ENCODE results near the gene ICA1L. TPM values are rescaled to one million over a fixed set of nuclear protein-coding genes. Genes with fewer than 3 reads are reported as not detected.
"Not testable (repeated sequence)": the region's sequence is repeated elsewhere in the genome, so short reads cannot be mapped to it uniquely, and the experiment has no call there.

ICA1L gene
- total RNA-seq, 1 donor from 2014 or later = 18.4 TPM

DNA sequence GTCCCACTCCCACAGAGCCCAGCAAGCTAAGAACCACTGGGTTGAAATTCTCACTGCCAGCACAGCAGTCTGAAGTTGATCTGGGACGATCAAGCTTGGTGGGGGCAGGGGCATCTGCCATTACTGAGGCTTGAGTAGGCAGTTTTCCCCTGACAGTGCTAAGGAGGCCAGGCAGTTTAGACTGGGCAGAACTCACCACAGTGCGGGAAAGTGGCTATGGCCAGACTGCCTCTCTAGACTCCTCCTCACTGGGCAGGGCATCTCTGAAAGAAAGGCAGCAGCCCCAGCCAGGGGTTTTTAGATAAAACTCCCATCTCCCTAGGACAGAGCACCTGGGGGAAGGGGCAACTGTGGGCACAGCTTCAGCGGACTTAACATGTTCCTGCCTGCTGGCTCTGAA lies 22.2 kb downstream of the ICA1L start:
- ATAC-seq; intact Hi-C loops (cut with DNase I); DNase-seq (ENCODE audit: low spot score): not testable (repeated sequence)

DNA sequence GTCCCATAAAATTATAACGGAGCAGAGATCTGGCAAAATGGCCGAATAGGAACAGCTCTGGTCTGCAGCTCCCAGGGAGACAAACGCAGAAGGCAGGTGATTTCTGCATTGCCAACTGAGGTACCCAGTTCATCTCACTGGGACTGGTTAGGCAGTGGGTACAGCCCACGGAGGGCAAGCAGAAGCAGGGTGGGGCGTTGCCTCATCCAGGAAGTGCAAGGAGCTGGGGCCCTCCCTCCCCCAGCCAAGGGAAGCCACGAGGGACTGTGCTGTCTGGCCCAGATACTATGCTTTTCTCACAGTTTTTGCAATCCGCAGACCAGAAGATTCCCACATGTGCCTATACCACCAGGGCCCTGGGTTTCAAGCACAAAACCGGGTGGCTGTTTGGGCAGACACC lies 22.8 kb downstream of the ICA1L start:
- ATAC-seq (no peak), DNase-seq (ENCODE audit: low spot score) (no peak)
- intact Hi-C loops (cut with DNase I) = no loop called here

DNA sequence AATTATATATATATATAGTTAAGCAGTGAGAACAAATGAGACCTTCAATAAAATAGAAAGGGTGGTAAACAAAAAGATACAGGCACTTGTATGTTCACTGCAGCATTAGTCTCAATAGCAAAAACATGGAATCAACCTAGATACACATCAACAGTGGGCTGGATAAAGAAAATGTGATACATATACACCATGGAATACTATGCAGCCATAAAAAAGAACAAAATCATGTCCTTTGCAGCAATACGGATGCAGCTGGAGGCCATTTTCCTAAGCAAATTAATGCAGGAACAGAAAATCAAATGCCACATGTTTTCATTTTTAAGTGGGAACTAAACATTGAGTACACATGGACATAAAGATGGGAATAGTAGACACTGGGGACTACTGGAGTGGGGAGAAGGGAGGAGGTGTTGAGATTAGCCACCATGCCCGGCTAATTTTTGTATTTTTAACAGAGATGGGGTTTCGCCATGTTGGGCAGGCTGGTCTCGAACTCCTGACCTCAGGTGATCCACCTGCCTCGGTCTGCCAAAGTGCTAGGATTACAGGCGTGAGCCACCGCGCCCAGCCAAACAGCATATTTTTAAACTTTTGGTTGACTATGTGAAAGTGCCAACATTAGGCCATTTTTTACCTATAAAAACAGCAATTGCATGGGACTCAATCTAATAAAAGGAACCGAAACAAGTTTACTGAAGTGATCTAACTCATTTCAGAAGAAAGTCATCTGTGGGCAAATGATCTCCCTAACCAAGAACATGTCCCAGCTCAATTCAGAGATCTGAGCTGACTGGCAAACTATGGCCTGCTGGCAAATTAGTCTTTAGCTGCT lies 23.7 kb downstream of the ICA1L start:
- DNase-seq (ENCODE audit: low spot score) (no peak), ATAC-seq (no peak)
- intact Hi-C loops (cut with DNase I) = no loop called here

DNA sequence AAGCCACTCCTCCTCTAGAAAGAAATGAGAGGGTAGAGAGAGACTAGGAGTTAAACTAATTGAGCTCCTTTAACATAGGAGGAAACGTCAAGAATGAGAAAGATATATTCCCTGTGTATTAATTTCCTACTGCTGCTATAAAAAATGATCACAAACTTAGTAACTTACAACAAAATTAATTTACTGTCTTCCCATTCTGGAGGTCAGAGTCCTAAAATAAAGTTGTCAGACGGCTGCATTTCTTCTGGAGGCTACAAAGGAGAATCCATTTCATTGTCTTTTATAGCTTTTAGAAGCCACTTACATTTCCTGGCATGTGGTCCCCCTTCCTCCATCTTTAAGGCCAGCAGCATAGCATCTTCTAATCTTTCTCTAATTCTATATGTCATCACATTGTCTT lies 26.9 kb downstream of the ICA1L start:
- ATAC-seq = no peak
- intact Hi-C loops (cut with DNase I) = no loop called here
- no peak for DNase-seq (ENCODE audit: low spot score)

DNA sequence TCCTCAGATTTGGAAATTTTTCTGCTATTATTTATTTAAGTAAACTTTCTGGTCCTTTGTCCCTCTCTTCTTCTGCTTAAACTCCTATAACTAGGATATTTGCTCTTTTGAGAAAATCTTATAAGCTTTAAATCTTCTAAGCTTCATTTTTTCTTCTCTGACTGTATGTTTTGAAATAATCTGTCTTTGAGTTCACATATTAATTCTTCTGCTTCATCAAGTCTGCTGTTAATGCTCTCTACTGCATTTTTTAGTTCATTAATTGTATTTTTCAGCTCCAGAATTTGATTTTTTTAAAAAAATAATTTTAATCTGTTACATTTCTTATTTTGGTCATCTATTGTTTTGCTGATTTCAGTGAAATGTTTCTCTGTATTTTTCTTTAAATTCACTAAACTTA lies 28.9 kb downstream of the ICA1L start:
- no peak for ATAC-seq
- intact Hi-C loops (cut with DNase I) = no loop called here

DNA sequence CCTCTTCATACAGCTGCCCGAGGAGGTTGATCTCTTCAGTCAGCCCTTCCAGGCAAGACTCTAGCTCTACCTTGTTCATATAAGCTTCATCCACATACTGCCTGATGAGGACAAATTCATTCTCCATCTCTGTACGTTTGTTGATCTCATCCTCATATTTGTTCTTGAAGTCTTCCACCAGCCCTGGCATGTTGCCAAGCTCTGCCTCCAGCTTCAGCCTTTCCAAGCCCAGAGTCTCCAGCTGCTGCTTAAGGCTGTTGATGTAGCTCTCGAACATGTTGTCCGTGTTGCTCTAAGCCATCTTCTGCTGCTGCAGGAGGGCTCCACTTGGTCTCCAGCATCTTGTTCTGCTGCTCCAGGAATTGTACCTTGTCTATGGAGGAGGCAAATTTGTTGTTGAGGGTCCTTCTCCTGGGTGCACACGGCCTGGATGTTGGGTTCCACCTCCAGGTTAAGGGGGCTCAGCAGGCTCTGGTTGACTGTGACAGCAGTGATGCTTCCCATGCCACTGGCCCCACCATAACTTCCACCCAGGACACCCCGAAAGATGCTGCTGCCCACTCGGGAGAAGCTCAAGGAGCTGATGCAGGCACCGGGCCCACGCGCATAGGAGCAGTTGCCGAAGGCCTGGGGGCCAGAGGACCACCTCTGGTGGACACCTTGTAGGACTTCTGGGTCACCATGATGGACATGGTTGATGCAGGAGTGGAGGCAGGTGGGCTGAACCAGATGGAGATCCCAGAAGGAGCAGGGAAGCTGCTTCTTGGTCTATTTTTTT lies 30.3 kb downstream of the ICA1L start:
- ATAC-seq = no peak
- no peak for DNase-seq (ENCODE audit: low spot score)
- intact Hi-C loops (cut with DNase I) = no loop called here

More for the DNA sequence above, 28.9 kb downstream of the ICA1L start:
- no peak for DNase-seq (ENCODE audit: low spot score)

DNA sequence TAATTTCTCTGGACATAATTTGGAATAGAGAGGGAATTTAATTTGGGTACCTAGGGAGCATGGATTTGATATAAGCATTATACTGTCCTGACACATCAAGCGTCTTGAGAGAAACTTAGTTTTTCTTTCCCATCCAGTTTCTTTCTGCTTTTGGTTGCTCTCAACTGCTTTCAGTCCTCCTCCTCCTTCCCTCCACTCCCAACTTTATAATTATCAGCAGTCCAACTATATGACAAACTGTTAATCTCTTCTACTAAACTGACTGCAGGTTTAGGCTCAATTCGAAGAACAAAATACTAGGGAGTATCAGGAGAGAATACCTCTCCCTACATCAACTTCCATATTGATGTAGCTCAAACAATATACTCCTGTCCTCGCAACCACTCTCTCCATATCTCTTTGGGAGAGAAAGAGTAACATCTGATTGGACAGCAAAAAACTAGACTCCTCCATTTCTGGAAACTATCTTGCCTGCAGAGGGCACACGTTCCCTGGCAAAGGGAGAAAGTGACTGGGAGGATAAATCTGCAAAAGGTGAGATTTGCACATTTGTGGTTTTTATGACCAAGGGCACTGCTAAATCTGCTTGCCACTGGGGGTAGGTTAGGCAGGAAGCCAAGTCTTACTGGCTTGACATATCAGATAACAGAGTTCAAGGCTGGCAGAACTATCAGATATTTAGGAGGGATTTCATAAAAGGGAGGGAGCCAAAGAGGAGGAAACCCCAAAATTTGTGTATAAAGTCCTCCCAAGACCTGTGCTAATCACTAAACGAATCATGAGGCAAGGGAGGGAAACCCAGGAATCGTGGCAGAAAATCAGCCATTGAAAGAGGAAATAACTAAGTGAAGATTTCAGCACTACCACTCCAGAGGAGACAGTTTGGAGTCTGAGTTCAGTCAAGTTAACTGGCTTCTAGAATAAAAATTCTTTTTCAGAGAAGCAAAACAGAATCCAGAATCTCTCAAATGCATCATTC lies 40.0 kb downstream of the ICA1L start:
- DNase-seq (ENCODE audit: low spot score) (no peak), ATAC-seq (peak; percentile 68)
- intact Hi-C loops (cut with DNase I) = no loop called here

DNA sequence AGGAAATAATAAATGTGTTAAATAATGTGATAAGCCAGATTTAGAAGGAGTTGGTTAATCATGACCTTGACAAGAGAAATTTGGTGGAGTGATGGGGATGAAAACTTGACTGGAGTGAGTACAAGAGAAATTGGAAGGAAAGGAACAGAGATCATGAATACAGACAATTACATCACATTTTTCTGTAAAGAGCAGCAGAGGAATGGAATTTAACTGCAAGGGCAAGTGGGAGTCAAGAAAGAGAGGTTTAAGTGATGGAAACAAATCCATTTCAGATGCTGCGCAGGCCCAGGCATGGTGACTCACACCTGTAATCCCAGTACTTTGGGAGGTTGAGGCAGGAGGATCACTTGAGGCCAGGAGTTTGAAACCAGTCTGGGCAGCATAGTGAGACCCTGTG lies 46.7 kb downstream of the ICA1L start:
- intact Hi-C loops (cut with DNase I) = no loop called here
- ATAC-seq = no peak
- DNase-seq (ENCODE audit: low spot score) = no peak

DNA sequence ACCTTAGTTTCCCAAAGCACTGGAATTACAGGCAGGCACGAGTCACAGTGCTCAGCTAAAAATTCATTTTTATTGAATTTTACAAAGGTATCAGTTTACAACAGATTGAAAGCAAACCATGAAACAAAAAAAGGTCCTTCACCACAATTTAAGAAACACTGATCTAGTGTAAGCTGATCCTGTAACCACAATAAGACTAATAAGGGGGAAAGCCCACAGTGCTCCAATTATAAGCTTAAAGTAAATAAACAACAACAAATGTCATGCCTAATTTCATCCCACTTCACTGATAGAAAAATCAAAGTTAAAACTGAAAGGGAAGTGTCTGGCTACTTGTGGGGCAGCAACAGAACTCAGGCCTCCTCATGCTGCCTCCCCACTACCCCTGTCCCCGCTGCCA lies 49.2 kb downstream of the ICA1L start:
- DNase-seq (ENCODE audit: low spot score) (no peak), ATAC-seq (no peak)
- intact Hi-C loops (cut with DNase I) = no loop called here

DNA sequence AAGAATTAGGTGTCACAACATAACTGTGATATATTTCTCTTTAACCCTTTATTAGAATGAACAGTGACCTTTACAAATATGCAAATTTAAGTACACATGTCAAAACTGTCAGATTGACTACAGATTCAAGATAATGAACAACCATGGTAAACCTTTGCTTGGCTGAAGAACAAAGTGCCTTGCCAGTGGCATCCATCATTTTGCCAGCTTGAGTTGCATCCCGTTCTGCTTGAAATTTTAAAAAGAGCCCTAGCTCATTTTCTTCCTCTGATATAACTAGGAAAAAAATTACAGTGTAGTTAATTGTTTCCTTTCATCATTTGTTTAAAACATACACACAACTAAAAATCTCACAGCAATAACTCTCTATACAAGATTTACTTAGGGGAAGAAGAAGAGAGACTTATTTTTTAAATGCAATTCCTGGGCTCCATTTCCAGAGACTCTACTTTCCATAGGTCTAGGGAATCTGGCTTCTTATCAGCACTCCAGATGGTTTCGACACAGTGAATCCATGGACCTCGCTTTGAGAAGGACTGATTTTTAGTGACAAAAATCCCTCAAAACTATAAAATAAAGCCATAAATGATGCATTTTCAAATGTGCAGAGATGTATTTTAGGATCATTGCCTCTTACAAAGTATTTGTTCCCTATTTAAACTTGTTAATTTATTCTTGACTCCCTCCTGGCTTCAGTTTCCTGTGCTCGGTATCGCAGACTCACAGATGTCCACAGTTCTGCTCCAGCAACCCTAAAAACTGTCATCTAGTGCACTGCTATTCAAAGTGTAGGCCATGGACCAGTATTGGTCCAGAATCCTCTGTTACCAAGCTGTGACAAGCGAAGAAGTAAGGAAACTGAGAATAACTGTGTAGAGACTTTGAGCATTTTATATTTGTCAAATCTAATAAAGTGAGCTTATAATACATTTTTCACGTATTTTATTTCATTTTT lies 50.1 kb downstream of the ICA1L start:
- intact Hi-C loops (cut with DNase I) = no loop called here
- no peak for ATAC-seq
- no peak for DNase-seq (ENCODE audit: low spot score)

DNA sequence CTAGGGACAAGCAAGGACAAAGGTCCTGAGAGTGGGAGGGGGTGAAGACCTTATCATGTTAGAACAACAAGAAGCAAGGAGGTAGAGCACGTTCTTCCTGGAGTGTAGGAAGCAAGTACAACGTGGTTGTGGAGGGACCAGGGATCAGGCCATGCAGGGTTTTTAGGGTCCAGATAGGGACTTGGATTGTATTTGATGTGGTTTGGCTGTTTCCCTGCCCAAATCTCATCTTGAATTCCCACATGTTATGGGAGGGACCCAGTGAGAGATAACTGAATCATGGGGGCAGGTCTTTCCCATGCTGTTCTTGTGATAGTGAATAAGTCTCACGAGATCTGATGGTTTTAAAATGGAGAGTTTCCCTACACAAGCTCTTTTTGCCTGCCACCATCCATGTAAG lies 53.2 kb downstream of the ICA1L start:
- ATAC-seq (no peak), DNase-seq (ENCODE audit: low spot score) (no peak)
- intact Hi-C loops (cut with DNase I) = no loop called here

DNA sequence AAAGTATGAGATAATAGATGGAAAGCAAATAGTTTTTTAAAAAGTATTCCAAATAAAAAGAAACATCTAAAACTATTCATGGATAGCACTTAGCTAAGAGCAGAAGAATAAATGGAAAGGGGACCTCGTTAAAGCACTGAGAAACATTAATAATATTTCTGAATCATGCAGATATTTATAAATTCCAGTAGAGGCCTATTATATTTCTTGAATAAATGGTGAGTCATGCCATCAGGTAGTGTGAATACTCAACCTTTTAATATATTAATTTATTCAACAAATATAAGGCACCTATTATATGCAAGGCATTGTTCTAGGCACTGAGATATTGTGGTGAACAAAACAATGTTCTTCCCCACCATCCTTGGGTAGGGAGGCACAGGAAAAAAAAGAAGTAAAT lies 53.8 kb downstream of the ICA1L start:
- ATAC-seq (no peak), DNase-seq (ENCODE audit: low spot score) (no peak)
- intact Hi-C loops (cut with DNase I) = no loop called here

DNA sequence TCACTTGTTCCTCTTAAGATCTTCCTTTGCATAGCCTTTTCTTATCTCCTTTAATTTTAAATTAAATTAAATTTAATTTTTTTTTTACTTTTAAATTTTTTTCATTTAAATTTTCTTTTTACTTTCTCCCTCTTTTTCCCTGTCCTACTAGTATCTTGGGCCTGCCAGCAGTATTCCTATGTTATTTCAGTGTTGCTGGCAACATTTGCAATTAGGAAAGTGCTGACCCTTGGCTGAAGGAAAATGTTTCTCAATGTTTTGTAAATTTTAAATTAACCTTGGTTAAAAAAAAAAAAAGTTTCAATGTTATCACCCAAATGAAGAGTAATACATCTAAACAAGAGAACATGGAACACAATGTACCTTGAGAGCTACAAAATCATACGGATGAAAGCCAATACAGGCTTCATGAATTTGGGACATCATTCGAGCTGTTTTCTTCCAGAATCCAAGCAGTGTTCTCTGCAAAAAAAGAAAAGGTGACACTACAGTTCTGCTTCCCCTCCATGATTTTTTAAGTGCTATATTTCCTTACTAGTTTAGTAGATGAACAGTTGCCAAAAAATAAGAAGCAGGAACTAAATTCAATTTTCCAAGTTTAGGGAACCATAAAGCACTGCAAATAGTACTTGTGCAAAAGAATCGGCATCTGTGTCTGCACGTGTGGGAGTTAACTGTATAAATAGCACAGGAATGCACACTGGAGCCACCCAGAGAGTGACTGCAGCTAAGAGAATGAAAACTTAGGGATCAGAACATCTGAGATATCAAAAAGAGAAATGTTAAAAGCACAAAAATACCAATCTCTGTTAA lies 55.8 kb downstream of the ICA1L start:
- DNase-seq (ENCODE audit: low spot score) = no peak
- intact Hi-C loops (cut with DNase I) = no loop called here
- peak; percentile 83 for ATAC-seq

DNA sequence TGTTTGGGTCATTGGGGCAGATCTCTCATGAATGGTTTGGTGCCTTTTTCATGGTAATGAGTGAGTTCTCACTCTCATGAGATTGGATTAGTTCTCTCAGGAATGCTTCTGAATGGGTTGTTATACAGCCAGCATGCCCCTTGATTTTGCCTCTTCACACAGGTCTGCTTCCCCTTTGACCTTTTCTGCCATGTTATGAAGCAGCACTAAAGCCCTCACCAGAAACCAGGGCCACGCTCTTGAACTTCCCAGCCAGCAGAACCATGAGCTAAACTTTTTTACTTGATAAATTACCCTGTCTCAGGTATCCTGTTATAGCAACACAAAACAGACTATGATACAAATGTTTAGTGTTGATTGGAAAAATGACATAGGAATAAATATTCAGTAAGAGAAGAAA lies 57.3 kb downstream of the ICA1L start:
- no peak for DNase-seq (ENCODE audit: low spot score)
- no peak for ATAC-seq
- intact Hi-C loops (cut with DNase I) = no loop called here

DNA sequence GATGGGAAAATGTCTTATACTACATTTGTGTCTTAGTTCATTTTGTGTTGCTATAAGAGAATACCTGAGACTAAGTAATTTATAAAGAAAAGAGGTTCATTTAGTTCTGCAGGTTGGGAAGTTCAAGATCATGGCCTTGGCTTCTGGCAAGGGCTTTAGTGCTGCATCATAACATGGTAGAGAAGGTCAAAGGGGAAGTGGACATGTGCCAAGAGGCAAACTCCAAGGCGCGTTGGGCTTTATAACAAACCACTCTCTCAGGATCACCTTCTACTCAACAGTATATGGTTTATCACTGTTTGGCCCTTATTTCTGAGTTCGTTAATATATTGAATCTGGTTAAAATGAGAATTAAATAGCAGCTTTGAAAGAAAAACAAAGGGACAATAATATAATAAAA lies 58.2 kb downstream of the ICA1L start:
- ATAC-seq = no peak
- no peak for DNase-seq (ENCODE audit: low spot score)
- intact Hi-C loops (cut with DNase I) = no loop called here

DNA sequence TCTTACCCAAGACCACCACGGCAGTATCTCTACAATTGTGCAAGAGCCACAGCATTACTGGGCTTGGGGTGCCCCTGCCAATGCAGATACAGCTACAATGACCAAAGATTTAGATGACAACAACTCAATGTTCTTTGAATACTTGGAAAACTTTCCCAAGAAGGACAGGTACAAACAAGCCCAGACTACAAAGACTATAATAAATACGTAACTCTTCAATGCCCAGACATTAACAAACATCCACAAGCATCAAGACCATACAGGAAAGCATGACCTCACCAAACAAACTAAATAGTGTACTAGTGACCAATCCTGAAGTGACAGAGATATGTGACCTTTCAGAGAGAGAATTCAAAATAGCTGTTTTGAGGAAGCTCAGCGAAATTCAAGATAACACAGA lies 62.8 kb downstream of the ICA1L start:
- intact Hi-C loops (cut with DNase I) = no loop called here
- no peak for ATAC-seq
- DNase-seq (ENCODE audit: low spot score) = no peak

DNA sequence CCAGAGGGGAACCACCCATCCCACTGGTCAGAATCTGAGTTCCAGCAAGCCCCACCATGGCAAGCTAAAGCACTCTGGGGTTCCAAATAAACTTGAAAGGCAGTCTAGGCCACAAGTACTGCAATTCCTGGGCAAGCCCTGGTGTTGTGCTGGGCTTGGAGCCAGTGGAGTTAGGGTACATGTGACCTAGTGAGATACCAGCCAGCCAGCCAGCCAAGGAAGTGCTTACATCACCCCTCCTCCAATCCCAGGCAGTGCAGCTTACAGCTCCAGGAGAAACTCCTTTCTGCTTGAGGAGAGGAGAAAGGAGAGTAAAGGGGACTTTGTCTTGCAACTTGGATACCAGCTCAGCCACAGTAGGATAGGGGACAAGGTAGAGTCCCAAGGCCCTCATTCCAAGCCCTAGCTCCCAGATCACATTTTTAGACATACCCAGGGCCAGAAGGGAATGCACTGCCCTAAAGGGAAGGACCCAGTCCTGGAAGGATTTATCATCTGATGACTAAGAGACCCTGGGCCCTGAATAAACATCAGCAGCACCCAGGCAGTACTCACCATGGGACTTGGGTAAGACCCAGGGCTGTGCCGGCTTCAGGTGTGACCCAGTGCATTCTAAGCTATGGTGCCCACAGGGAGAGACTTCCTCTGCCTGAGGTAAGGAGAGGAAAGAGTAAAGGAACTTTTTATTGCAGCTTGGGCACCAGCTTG lies 64.0 kb downstream of the ICA1L start:
- intact Hi-C loops (cut with DNase I) = not testable (repeated sequence)
- peak; percentile 63 for DNase-seq (ENCODE audit: low spot score)
- peak; percentile 95 for ATAC-seq

Measured in sciatic nerve (tissue), 2 donors.